Suppressor macrophage treated with lipopolysaccharide for 4 hours (primary cell): ENCODE data around the gene RPN1.
A peak's percentile ranks its signal among the peaks of the same experiment; 100 is the strongest.
"Not testable (repeated sequence)": the region's sequence is repeated elsewhere in the genome, so short reads cannot be mapped to it uniquely, and the experiment has no call there.

Source experiments
- DNase-seq: peaks from one replicate; pipeline ENCODE4 v3.0.0-alpha.2; 2020

RPN1 gene

GRCh38 chr3:128607710-128608048, 42.9 kb downstream of the RPN1 start:
- DNase-seq, result no peak

- DNase-seq, result no peak
Observed at GRCh38 chr3:128606094-128606493, 44.5 kb downstream of the RPN1 start.

GRCh38 chr3:128605091-128606046, 45.2 kb downstream of the RPN1 start:
- no peak for DNase-seq

GRCh38 chr3:128603811-128604775, 46.5 kb downstream of the RPN1 start:
- DNase-seq, result no peak

- DNase-seq, result no peak
Observed at GRCh38 chr3:128603313-128603712, 47.3 kb downstream of the RPN1 start.

DNA sequence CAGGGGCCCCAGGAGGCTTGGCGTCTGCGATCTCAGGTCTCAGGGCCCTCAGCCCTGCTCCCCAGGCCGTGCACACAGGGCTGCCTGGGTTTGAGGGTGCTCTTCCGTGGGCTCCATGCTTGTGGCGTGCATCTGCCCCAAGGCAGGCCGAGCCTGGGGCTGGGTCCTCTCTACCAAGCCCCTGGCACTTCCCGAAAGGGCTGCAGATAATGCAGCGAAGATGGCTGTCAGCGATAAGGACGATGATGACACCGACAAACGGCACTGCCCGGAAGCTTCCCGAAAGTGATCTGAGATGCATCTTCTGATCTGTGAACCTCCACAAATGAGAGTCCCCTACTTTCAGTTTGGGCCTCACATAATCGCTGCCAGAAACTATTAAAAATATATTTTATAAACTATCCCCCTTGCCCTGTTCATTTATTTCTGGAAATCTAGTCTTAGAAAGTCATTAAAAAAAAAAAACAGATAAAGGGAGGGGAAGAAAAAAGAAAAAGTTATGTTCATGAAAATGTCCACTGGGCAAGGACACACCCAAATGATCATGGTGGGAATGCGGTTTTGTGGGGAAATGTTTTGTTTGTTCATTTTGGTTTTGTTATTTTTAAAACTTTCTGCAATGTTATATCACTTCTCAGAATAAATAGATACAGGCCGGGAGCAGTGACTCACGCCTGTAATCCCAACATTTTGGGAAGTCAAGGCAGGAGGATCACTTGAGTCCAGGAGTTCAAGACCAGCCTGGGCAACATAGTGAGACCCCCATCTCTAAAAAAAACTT, 51.5 kb downstream of the RPN1 start:
- DNase-seq, result no peak

DNA sequence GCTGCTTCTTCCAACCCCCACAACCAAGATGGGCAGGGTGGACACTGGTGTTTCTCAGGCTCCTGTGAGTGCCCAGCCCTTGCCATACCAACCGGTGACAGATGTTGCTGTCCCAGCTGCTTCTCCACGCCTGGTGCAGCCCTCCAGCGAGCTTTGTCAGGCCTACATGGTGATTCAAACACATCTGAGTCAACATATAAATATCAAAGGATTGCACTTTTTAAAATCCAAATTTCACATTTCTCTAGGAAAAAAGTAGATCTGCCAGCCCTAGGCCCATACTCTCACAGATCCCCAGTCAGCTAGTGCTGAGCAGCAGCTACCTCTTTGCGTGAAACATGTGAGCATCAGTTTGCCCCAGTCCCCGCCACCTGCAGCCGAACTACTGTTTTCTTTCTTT, 52.7 kb downstream of the RPN1 start:
- DNase-seq, result no peak

DNA sequence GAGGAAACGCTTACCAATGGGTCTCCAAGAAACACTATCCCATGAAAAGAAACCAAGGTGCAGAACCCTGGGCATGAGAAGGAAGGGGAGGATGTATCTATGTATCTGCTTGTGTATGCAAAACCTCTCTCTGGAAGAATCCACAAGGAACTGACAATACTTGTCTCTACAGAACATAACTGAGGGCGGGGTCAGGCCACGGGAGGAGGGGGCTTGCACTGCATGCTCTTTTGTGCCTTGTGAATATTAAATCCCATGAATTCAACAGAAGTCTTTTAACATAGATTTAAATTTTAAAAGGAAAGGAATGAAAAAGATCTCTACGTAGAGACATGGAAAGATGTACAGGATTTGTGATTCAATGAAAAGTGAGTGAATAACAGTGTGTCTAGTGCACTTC, 57.8 kb downstream of the RPN1 start:
- no peak for DNase-seq

DNA sequence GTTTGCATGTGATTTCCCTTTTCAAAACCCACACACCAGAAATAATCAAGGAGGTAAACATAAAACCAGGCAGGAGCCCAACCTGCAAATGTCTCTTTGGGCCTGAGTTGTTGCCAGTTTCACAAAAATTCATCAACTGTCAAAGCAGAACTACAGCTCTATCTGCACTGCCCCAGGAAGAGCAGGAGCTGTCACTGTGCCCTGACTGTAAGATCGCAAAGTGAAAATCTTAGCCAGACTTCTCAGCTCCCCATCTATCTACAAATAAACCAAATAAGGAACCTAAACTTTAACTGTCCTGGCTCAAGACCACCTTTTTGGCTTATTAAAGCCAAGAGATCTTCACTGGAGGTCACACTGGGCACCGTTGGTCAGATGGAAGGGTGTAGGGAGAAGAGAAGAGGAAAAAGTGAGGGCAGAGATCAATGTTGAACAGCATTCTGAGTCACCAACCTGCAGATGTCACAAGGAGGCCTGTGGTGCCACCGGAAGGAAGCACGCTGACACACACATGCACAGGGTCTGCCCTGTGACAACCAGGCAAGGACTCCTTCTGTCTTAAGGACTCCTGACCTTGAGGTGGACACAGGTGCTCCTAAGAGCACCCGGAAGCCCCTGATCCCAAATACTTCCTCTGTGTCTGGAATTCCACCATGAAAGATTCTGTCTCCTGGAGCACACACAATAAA, 58.7 kb downstream of the RPN1 start:
- peak; percentile 46 for DNase-seq

DNA sequence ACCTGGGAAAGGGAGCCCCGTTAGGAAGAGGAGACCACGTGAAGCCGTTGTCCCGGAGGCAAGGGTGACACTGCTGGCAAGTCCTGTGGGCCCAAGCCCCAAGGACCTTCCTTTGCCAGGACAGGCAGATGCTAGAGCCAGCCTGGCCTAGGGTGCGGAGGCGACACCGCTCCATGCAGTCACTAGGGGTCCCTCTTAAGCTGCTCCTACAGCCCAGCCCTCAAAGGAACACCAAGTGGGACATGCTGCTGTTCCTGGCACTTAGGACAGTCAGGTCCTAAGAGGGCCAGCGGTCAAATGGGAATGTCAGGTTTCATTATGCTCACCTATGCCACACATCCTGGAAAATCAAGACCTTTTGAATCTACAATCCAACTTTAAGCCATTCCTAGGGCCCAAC, 59.7 kb downstream of the RPN1 start:
- no peak for DNase-seq

- DNase-seq, result not testable (repeated sequence)
Observed at GRCh38 chr3:128589985-128590384, 60.6 kb downstream of the RPN1 start.

DNA sequence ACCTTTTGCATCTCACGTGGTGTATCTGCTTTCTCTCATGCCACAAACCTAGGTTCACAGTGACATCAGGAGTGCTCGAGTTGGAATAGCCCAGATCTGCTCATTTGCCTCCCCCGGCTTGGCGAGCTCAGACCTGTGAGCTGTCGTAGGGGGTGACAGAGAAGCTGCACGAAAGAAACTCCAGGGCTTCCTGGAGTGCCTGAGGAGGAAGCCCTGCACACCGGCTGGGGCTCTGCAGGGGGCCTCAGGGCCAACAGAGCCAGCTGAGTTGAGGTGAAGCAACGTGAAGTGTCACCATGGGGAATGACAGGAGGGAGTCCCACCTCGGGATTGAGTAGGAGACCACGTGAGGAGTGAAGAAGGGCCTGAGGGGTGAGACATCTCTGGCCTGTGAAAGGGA, 62.5 kb downstream of the RPN1 start:
- DNase-seq, result no peak

GRCh38 chr3:128587391-128587790, 63.2 kb downstream of the RPN1 start:
- DNase-seq, result no peak

DNA sequence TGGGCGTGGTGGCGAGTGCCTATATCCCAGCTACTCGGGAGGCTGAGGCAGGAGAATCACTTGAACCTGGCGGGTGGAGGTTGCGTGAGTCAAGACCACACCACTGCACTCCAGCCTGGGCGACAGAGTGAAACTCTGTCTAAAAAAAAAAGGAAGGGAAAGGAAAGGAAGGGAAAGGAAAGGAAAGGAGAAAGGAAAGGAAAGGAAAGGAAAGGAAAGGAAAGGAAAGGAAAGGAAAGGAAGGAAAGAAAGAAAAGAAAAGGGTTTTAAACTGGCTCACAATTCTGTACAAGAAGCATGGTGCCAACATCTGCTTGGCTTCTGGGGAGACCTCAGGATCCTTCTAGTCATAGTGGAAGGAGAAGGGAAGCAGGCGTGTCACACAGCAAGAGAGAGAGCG, 63.7 kb downstream of the RPN1 start:
- not testable (repeated sequence) for DNase-seq

DNA sequence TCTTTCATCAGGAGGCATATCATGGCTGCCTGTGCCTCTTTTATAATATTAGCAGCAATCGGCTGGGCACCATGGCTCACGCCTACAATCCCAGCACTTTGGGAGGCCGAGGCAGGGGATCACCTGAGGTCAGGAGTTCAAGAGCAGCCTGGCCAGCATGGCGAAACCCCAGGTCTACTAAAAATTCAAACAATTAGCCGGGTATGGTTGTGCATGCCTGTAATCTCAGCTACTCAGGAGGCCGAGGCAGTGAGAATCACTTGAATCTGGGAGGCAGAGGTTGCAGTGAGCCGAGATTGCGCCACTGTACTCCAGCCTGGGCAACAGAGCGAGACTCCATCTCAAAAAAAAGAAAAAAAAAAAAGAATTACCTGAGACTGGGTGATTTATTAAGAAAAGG, 64.2 kb downstream of the RPN1 start:
- not testable (repeated sequence) for DNase-seq

DNA sequence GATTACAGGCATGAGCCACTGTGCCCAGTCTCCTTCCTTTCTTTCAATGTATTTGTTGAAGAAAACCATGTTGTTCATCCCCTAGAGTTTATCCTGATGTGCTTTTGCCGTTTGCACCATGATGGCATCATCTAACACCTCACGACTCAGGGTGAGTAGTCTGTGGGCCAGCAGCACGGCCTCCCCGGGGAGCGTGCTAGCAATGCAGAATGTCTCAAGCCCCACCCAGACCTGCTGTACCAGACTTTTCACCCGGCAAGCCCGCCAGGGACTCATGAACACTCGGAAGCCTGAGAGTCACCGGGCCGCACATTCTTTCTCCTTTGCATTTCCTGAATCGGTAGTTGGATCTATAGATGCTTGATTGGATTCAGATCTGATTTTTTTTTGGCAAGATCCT, 64.6 kb downstream of the RPN1 start:
- DNase-seq, result no peak

GRCh38 chr3:128585189-128585588, 65.4 kb downstream of the RPN1 start:
- DNase-seq, result no peak

- DNase-seq, result peak; percentile 48
Observed at GRCh38 chr3:128584412-128585020, 66.1 kb downstream of the RPN1 start.

DNA sequence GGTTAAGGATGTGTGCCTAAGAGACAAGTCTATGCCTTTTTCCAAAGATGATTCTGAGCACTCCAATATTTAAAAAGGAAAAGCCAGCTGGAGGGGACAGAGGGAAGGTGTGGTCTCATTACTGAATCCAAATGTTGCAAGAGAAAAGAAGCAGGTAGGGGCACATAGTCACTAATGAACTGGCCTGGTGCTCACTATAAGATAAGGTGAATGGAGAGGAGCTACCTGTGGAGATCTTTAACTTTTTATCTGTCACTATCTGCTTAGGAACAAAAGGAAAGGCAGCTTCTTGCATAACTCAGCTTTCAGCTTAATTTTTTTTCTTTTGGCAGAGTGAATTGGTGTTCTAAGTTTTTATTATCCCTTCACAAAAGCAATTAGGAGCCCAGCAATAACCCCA, 69.1 kb downstream of the RPN1 start:
- DNase-seq, result no peak

- no peak for DNase-seq
Observed at GRCh38 chr3:128579927-128580326, 70.7 kb downstream of the RPN1 start.

- no peak for DNase-seq
Observed at GRCh38 chr3:128578346-128578745, 72.3 kb downstream of the RPN1 start.

- no peak for DNase-seq
Observed at GRCh38 chr3:128577711-128578110, 72.9 kb downstream of the RPN1 start.
